HUES64 (cell line): ENCODE measurements around the gene GJB6. TPM values are rescaled to one million over a fixed set of nuclear protein-coding genes. Genes with fewer than 3 reads are reported as not detected.
"Not testable (repeated sequence)": the region's sequence is repeated elsewhere in the genome, so short reads cannot be mapped to it uniquely, and the experiment has no call there.

Source experiments
- H3K27ac ChIP-seq: 2 replicates; pipeline ENCODE4 v1.7.0; 2013; ENCODE audit warnings: low read depth, low read length, inconsistent platforms
- H3K27me3 ChIP-seq: 2 replicates; pipeline ENCODE4 v1.6.1; 2013; ENCODE audit warnings: mild to moderate bottlenecking, low read length; ENCODE audit not compliant: insufficient read depth
- H3K36me3 ChIP-seq: 2 replicates; pipeline ENCODE4 v1.6.1; 2013; ENCODE audit warnings: mild to moderate bottlenecking, low read length; ENCODE audit not compliant: insufficient read depth
- H3K4me1 ChIP-seq: 2 replicates; pipeline ENCODE4 v1.6.1; 2013; ENCODE audit warnings: mild to moderate bottlenecking, low read length, moderate library complexity; ENCODE audit not compliant: insufficient read depth
- H3K4me3 ChIP-seq: 2 replicates; pipeline ENCODE4 v1.5.1; 2013; ENCODE audit warnings: mild to moderate bottlenecking, low read length, moderate library complexity
- H3K9ac ChIP-seq: 2 replicates; pipeline ENCODE4 v1.6.1; 2013; ENCODE audit warnings: mild to moderate bottlenecking, low read depth, low read length
- H3K9me3 ChIP-seq: 2 replicates; pipeline ENCODE4 v1.6.1; 2013; ENCODE audit warnings: low read depth, low read length; ENCODE audit not compliant: insufficient read depth
- WGBS: fragments of 150-250, 120-280 bp; methylation state at CpG from one replicate; pipeline ENCODE4 v1.1.7; 2013; ENCODE audit warnings: missing lambda C conversion rate; 5-methylcytosine and 5-hydroxymethylcytosine counted together
- polyA plus RNA-seq, 2 experiments: library from polyadenylated mRNA; stranded (reverse); fragments of 50-300 nt; gene quantifications; one replicate each; pipeline ENCODE4 v1.2.3, GENCODE V29; 2013

Gene GJB6
- not detected for polyA plus RNA-seq (2013, experiment 1 of 2)
- polyA plus RNA-seq (2013, experiment 2 of 2), result not detected

GRCh38 chr13:20231839-20232555 is at the start of gene GJB6:
GJB6 (minus strand) TSS chr13:20232319; CDS start chr13:20223480, 8,839 bp downstream.
- Histone ChIP-seq H3K4me1 (peaks cover 9% of the 10 kb centered on the region; the same call in 1 of the 2 replicates), H3K9ac (no peak within 1 kb of the TSS; the same call in 1 of the 2 replicates), H3K27ac (no peak within 1 kb of the TSS), H3K4me3 (peak within 1 kb of the TSS; percentile 51), H3K9me3 (no peaks in the 10 kb centered on the region), H3K27me3 (peaks cover 85% of the 10 kb centered on the region), H3K36me3 (no peaks in the 10 kb centered on the region)
- WGBS, result 2% methylated on average over 85 of the region's 85 CpGs

- not testable (repeated sequence) for H3K4me3 ChIP-seq, H3K9ac ChIP-seq, H3K36me3 ChIP-seq, H3K9me3 ChIP-seq, H3K27me3 ChIP-seq, H3K4me1 ChIP-seq, H3K27ac ChIP-seq
- WGBS, result 99% methylated on average over 5 of the region's 5 CpGs
Observed at GRCh38 chr13:20276901-20277300, 44.8 kb upstream of the GJB6 start.

- no peak overlapping the region for H3K9ac ChIP-seq
- no peaks in the 10 kb centered on the region for H3K36me3 ChIP-seq
- WGBS, result 93% methylated on average over 3 of the region's 4 CpGs
- no peak overlapping the region for H3K4me3 ChIP-seq
- no peaks in the 10 kb centered on the region for H3K4me1 ChIP-seq
- H3K27ac ChIP-seq, result no peak overlapping the region
- no peaks in the 10 kb centered on the region for H3K9me3 ChIP-seq
- no peaks in the 10 kb centered on the region for H3K27me3 ChIP-seq
Observed at GRCh38 chr13:20274466-20274865, 42.3 kb upstream of the GJB6 start.

- WGBS, result 82% methylated on average over 17 of the region's 17 CpGs
- Histone ChIP-seq H3K4me3 (no peak overlapping the region), H3K27ac (no peak overlapping the region), H3K36me3 (no peaks in the 10 kb centered on the region), H3K4me1 (no peaks in the 10 kb centered on the region), H3K9ac (no peak overlapping the region), H3K27me3 (no peaks in the 10 kb centered on the region), H3K9me3 (no peaks in the 10 kb centered on the region)
Observed at GRCh38 chr13:20272588-20273171, 40.6 kb upstream of the GJB6 start.

- H3K4me1 ChIP-seq, result no peaks in the 10 kb centered on the region
- H3K9me3 ChIP-seq, result no peaks in the 10 kb centered on the region
- WGBS, result 85% methylated on average over 2 of the region's 2 CpGs
- no peaks in the 10 kb centered on the region for H3K36me3 ChIP-seq
- no peaks in the 10 kb centered on the region for H3K27me3 ChIP-seq
- no peak overlapping the region for H3K9ac ChIP-seq
- no peak overlapping the region for H3K27ac ChIP-seq
- no peak overlapping the region for H3K4me3 ChIP-seq
Observed at GRCh38 chr13:20272104-20272503, 40.0 kb upstream of the GJB6 start.

GRCh38 chr13:20271441-20271840 is 39.3 kb upstream of the GJB6 start:
- H3K27me3 ChIP-seq, result no peaks in the 10 kb centered on the region
- WGBS, result 76% methylated on average over 4 of the region's 4 CpGs

GRCh38 chr13:20270163-20270865 is 38.2 kb upstream of the GJB6 start:
- Histone ChIP-seq H3K9me3 (no peaks in the 10 kb centered on the region), H3K4me1 (no peaks in the 10 kb centered on the region), H3K4me3 (no peak overlapping the region), H3K9ac (no peak overlapping the region), H3K27me3 (no peaks in the 10 kb centered on the region), H3K27ac (no peak overlapping the region), H3K36me3 (no peaks in the 10 kb centered on the region)
- WGBS, result 90% methylated on average over 9 of the region's 9 CpGs

More at GRCh38 chr13:20271441-20271840, 39.3 kb upstream of the GJB6 start:
- no peaks in the 10 kb centered on the region for H3K4me1 ChIP-seq
- no peak overlapping the region for H3K4me3 ChIP-seq
- H3K9ac ChIP-seq, result no peak overlapping the region
- H3K27ac ChIP-seq, result no peak overlapping the region
- no peaks in the 10 kb centered on the region for H3K36me3 ChIP-seq
- no peaks in the 10 kb centered on the region for H3K9me3 ChIP-seq

- H3K36me3 ChIP-seq, result no peaks in the 10 kb centered on the region
- H3K9me3 ChIP-seq, result no peaks in the 10 kb centered on the region
- H3K9ac ChIP-seq, result no peak overlapping the region
- H3K4me1 ChIP-seq, result no peaks in the 10 kb centered on the region
- H3K4me3 ChIP-seq, result no peak overlapping the region
- 88% methylated on average over 9 of the region's 9 CpGs for WGBS
- H3K27me3 ChIP-seq, result no peaks in the 10 kb centered on the region
- H3K27ac ChIP-seq, result no peak overlapping the region
Observed at GRCh38 chr13:20264271-20265018, 32.3 kb upstream of the GJB6 start.

- no peak overlapping the region for H3K27ac ChIP-seq
- H3K4me1 ChIP-seq, result no peaks in the 10 kb centered on the region
- WGBS, result 94% methylated on average over 8 of the region's 8 CpGs
Observed at GRCh38 chr13:20263393-20264044, 31.4 kb upstream of the GJB6 start.

GRCh38 chr13:20258963-20259288 is 26.8 kb upstream of the GJB6 start:
- Histone ChIP-seq H3K4me1 (no peaks in the 10 kb centered on the region), H3K4me3 (no peak overlapping the region), H3K36me3 (no peaks in the 10 kb centered on the region), H3K9ac (no peak overlapping the region), H3K9me3 (no peaks in the 10 kb centered on the region), H3K27me3 (peaks cover 3% of the 10 kb centered on the region; the same call in 1 of the 2 replicates), H3K27ac (no peak overlapping the region)
- WGBS, result 97% methylated on average over 3 of the region's 4 CpGs

More at GRCh38 chr13:20263393-20264044, 31.4 kb upstream of the GJB6 start:
- Histone ChIP-seq H3K9me3 (no peaks in the 10 kb centered on the region), H3K27me3 (no peaks in the 10 kb centered on the region), H3K4me3 (no peak overlapping the region), H3K36me3 (no peaks in the 10 kb centered on the region), H3K9ac (no peak overlapping the region)
